Psoas muscle (tissue), 8 donors: Measurements from ENCODE around the gene ADIPOR2. TPM values are rescaled to one million over a fixed set of nuclear protein-coding genes. Genes with fewer than 3 reads are reported as not detected.

Experiments
- ATAC-seq, 4 donors: fragments of 200-7000 bp; cut with Tn5 transposase; one replicate each; pipeline ENCODE4 v1.9.1; 2020; ENCODE audit warnings: moderate library complexity in 3 of 4, mild to moderate bottlenecking in 2 of 4
- DNase-seq, 2 donors: peaks; one replicate each; pipeline ENCODE4 v3.0.0-alpha.2; 2020
- H3K27ac ChIP-seq: fragments of 200-600 bp; one replicate; pipeline ENCODE4 v1.8.0; 2022
- H3K27me3 ChIP-seq, 3 donors: fragments of 200-600 bp in 1 of 3; one replicate each; pipeline versions ENCODE4 v1.6.1 to v1.8.0; 2013 to 2022; ENCODE audit warnings: low read length in 2 of 3, mild to moderate bottlenecking in 2 of 3, moderate library complexity in 1 of 3; ENCODE audit not compliant: insufficient read depth in 3 of 3
- H3K36me3 ChIP-seq, 2 donors: fragments of 200-600 bp in 1 of 2; one replicate each; pipeline versions ENCODE4 v1.6.1 to v1.8.0; 2013 to 2022; ENCODE audit warnings: low read depth in 1 of 2, mild to moderate bottlenecking in 1 of 2, moderate library complexity in 1 of 2; ENCODE audit not compliant: insufficient read depth in 1 of 2
- H3K4me1 ChIP-seq: fragments of 200-600 bp; one replicate; pipeline ENCODE4 v1.8.0; 2022
- H3K4me3 ChIP-seq: fragments of 200-600 bp; one replicate; pipeline ENCODE4 v1.8.0; 2022; ENCODE audit warnings: mild to moderate bottlenecking
- H3K9me3 ChIP-seq: fragments of 200-600 bp; one replicate; pipeline ENCODE4 v1.8.0; 2022
- WGBS, 3 donors: extraction: QIAGEN DNeasy Blood & Tissue Kit; methylation state at CpG; one replicate each; pipeline versions ENCODE4 v1.1.6 to v1.1.7; 2013; 5-methylcytosine and 5-hydroxymethylcytosine counted together
- intact Hi-C, 2 donors: fragments of 100-400 bp; cut with DNase I; formaldehyde crosslinking; loops; one replicate each; pipeline versions ENCODE4 v1.11.0 to v1.14.2; 2022
- polyA plus RNA-seq, 3 donors: library from polyadenylated mRNA; stranded (reverse); fragments of 200-250 nt; gene quantifications; one replicate each; pipeline ENCODE4 v1.2.3, GENCODE V29; 2013
- total RNA-seq, 4 donors: library from RNA; stranded (reverse); fragmentation: NEBNext Ultra II Directional in 2 of 4; extraction: Animal tissue kit (Norgen Biotek cat#: 25700) in 2 of 4; gene quantifications; one replicate each; pipeline versions ENCODE4 v1.2.1 to v1.2.4, GENCODE V29; 2021 to 2023
- TF ChIP-seq, protein P1 (sequence below): fragments of 200-600 bp; IDR thresholded peaks from one replicate; pipeline ENCODE4 v1.8.0; 2022; ENCODE audit warnings: antibody characterized with exemption
- donor health status: healthy with polysubstance abuse.
- donor health status: DM: no; HTN: no; CAD: no; lungs with moderate emphysema.
- donor health status: Bipolar disorder and iron deficiency.
- donor health status: healthy.
- donor health status: DM: yes; HTN: yes; CAD: no.
- donor health status: DM: no; HTN: no; CAD: no.
- donor health status: DM: no; HTN: no; CAD: no.
- donor health status: DM: yes; HTN: yes; CAD: no.

ADIPOR2 gene
- total and polyA plus RNA-seq, 7 donors = 28.6 to 52.1 (median 44.2) TPM

GRCh38 chr12:1835211-1836131, 144.6 kb downstream of the ADIPOR2 start:
- TF ChIP-seq, protein P1, sequence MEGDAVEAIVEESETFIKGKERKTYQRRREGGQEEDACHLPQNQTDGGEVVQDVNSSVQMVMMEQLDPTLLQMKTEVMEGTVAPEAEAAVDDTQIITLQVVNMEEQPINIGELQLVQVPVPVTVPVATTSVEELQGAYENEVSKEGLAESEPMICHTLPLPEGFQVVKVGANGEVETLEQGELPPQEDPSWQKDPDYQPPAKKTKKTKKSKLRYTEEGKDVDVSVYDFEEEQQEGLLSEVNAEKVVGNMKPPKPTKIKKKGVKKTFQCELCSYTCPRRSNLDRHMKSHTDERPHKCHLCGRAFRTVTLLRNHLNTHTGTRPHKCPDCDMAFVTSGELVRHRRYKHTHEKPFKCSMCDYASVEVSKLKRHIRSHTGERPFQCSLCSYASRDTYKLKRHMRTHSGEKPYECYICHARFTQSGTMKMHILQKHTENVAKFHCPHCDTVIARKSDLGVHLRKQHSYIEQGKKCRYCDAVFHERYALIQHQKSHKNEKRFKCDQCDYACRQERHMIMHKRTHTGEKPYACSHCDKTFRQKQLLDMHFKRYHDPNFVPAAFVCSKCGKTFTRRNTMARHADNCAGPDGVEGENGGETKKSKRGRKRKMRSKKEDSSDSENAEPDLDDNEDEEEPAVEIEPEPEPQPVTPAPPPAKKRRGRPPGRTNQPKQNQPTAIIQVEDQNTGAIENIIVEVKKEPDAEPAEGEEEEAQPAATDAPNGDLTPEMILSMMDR = no peak
- H3K4me1 ChIP-seq = no peaks in the 10 kb centered on the region
- H3K4me3 ChIP-seq = no peak overlapping the region
- H3K36me3 ChIP-seq = no peaks in the 10 kb centered on the region
- H3K27ac ChIP-seq = no peak overlapping the region
- DNase-seq (peak; percentile 3 to 38), ATAC-seq (no peak)
- 74 to 80% (median 74%) methylated on average over 22 of the region's 22 CpGs for WGBS, 3 donors
- no peaks in the 10 kb centered on the region for H3K9me3 ChIP-seq
- peaks cover 0 to 9% (median 4%) of the 10 kb centered on the region in 3 donors for H3K27me3 ChIP-seq
- intact Hi-C loops = loop anchor here in 1 of 2 donors (5.0 kb wide), 1 partner anchor 77 kb away; no protein-coding TSS in a partner anchor

- 66 to 75% (median 68%) methylated on average over 7 of the region's 7 CpGs for WGBS, 3 donors
- intact Hi-C loops = loop anchor here in 1 of 2 donors (5.0 kb wide), 1 partner anchor 76 kb away; no protein-coding TSS in a partner anchor
- Histone ChIP-seq H3K27ac (no peak overlapping the region), H3K4me1 (no peaks in the 10 kb centered on the region), H3K36me3 (no peaks in the 10 kb centered on the region), H3K27me3 (peaks cover 0 to 9% (median 4%) of the 10 kb centered on the region in 3 donors), H3K9me3 (no peaks in the 10 kb centered on the region), H3K4me3 (no peak overlapping the region)
- TF ChIP-seq, protein P1 = no peak
- no peak for ATAC-seq
- peak in 1 of 2 donors; percentile 13 for DNase-seq
Observed at GRCh38 chr12:1836241-1836803, 145.5 kb downstream of the ADIPOR2 start.

- no peaks in the 10 kb centered on the region for H3K4me1 ChIP-seq
- H3K9me3 ChIP-seq = no peaks in the 10 kb centered on the region
- peak in 1 of 2 donors; percentile 4 for DNase-seq
- no peak overlapping the region for H3K4me3 ChIP-seq
- H3K27ac ChIP-seq = no peak overlapping the region
- 46 to 51% (median 49%) methylated on average over 21 to 22 of the region's 22 CpGs for WGBS, 3 donors
- H3K27me3 ChIP-seq = peaks cover 0 to 9% (median 4%) of the 10 kb centered on the region in 3 donors
- ATAC-seq = no peak
- TF ChIP-seq, protein P1 = no peak
- intact Hi-C loops = loop anchor here in 1 of 2 donors (5.0 kb wide), 1 partner anchor 75 kb away; no protein-coding TSS in a partner anchor
- no peaks in the 10 kb centered on the region for H3K36me3 ChIP-seq
Observed at GRCh38 chr12:1836854-1837421, 146.1 kb downstream of the ADIPOR2 start.

GRCh38 chr12:1837541-1838204, 146.8 kb downstream of the ADIPOR2 start:
- intact Hi-C loops = loop anchor here in 1 of 2 donors (5.0 kb wide), 1 partner anchor 75 kb away; no protein-coding TSS in a partner anchor
- Histone ChIP-seq H3K36me3 (no peaks in the 10 kb centered on the region), H3K27ac (no peak overlapping the region), H3K27me3 (peaks cover 0 to 12% (median 4%) of the 10 kb centered on the region in 3 donors), H3K9me3 (no peaks in the 10 kb centered on the region), H3K4me3 (no peak overlapping the region), H3K4me1 (no peaks in the 10 kb centered on the region)
- TF ChIP-seq, protein P1 = no peak
- ATAC-seq (no peak), DNase-seq (no peak)
- WGBS, 3 donors = 46 to 56% (median 53%) methylated on average over 12 of the region's 12 CpGs

Other genes starting within 250 kb of the ADIPOR2 start
- 1 to 10 TPM; 4.5 to 7.9 (median 5.0) TPM for gene FBXL14, start 96.5 kb upstream of the ADIPOR2 start, total RNA-seq
- gene FBXL14, start 96.5 kb upstream of the ADIPOR2 start, polyA plus RNA-seq = 10 to 100 TPM in 1 of 3 donors, 1 to 10 TPM in 2; 2.9 to 13.8 (median 5.3) TPM
- 1 to 10 TPM in 3 of 4 donors, under 1 TPM in 1; 0.46 to 4.8 (median 1.6) TPM for gene WNT5B, start 61.8 kb upstream of the ADIPOR2 start, total RNA-seq
- gene WNT5B, start 61.8 kb upstream of the ADIPOR2 start, polyA plus RNA-seq = under 1 TPM; 0.43 to 0.80 (median 0.49) TPM
- gene LRTM2, start 129.5 kb downstream of the ADIPOR2 start, total RNA-seq = not detected
- gene LRTM2, start 129.5 kb downstream of the ADIPOR2 start, polyA plus RNA-seq = not detected
- 1 to 10 TPM in 1 of 4 donors, under 1 TPM in 3; 0.91 to 1.8 (median 0.94) TPM for gene CACNA2D4, start 227.6 kb downstream of the ADIPOR2 start, total RNA-seq
- gene CACNA2D4, start 227.6 kb downstream of the ADIPOR2 start, polyA plus RNA-seq = 1 to 10 TPM in 1 of 3 donors, under 1 TPM in 2; 0.74 to 1.1 (median 0.90) TPM